Measurements from ENCODE around the gene AGO4. TPM values are rescaled to one million over a fixed set of nuclear protein-coding genes. Genes with fewer than 3 reads are reported as not detected.

Gene AGO4
- total and polyA plus RNA-seq, 2 of the 4 experiments (the other 2 are of a cell fraction), result 8.2 to 9.2 TPM

DNA sequence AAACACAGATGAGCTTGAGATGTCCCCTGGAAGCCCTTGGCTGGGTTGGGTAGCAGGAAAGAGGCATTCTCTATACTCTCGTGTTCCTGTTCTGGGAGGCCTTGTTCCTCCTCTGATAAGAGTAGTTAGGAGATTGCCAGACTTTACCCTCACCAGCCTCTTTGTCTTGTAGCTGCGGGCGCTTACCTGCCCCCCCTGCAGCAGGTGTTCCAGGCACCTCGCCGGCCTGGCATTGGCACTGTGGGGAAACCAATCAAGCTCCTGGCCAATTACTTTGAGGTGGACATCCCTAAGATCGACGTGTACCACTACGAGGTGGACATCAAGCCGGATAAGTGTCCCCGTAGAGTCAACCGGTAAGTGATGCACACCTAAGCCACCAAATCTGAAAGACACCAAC, 80.4 kb downstream of the AGO4 start:
- TF ChIP-seq MAZ (IDR thresholded peaks at IDR 0.05; ENCODE audit: borderline replicate concordance, low read depth, low read length), result no peak
- TF ChIP-seq MXI1 (IDR thresholded peaks at IDR 0.05; ENCODE audit: borderline replicate concordance, low read depth, low read length), result no peak
- no peak for TF ChIP-seq NFE2L2 (IDR thresholded peaks at IDR 0.05; ENCODE audit: low read depth, low read length)
- TF ChIP-seq FOS (IDR thresholded peaks at IDR 0.05; ENCODE audit: low read depth, low read length), result no peak
- no peak for TF ChIP-seq POLR2A (IDR thresholded peaks at IDR 0.05; ENCODE audit: low read depth, low read length)
- TF ChIP-seq, protein P1, sequence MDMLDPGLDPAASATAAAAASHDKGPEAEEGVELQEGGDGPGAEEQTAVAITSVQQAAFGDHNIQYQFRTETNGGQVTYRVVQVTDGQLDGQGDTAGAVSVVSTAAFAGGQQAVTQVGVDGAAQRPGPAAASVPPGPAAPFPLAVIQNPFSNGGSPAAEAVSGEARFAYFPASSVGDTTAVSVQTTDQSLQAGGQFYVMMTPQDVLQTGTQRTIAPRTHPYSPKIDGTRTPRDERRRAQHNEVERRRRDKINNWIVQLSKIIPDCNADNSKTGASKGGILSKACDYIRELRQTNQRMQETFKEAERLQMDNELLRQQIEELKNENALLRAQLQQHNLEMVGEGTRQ (IDR thresholded peaks at IDR 0.05; ENCODE audit: low read depth, low read length), result no peak
- TF ChIP-seq SMC3 (IDR thresholded peaks at IDR 0.05; ENCODE audit: low read depth, low read length), result no peak
- no peak for TF ChIP-seq MAFK (IDR thresholded peaks at IDR 0.05; ENCODE audit: low read depth, low read length)
- TF ChIP-seq BHLHE40 (IDR thresholded peaks at IDR 0.05; ENCODE audit: low read depth, low read length), result no peak
- TF ChIP-seq, protein P2, sequence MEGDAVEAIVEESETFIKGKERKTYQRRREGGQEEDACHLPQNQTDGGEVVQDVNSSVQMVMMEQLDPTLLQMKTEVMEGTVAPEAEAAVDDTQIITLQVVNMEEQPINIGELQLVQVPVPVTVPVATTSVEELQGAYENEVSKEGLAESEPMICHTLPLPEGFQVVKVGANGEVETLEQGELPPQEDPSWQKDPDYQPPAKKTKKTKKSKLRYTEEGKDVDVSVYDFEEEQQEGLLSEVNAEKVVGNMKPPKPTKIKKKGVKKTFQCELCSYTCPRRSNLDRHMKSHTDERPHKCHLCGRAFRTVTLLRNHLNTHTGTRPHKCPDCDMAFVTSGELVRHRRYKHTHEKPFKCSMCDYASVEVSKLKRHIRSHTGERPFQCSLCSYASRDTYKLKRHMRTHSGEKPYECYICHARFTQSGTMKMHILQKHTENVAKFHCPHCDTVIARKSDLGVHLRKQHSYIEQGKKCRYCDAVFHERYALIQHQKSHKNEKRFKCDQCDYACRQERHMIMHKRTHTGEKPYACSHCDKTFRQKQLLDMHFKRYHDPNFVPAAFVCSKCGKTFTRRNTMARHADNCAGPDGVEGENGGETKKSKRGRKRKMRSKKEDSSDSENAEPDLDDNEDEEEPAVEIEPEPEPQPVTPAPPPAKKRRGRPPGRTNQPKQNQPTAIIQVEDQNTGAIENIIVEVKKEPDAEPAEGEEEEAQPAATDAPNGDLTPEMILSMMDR (conservative IDR thresholded peaks at IDR 0.05; ENCODE audit: low read depth, low read length), result no peak
- no peak for TF ChIP-seq CEBPB (IDR thresholded peaks at IDR 0.05; ENCODE audit: low read depth, low read length)
- peaks cover 17 to 47% of the 10 kb centered on the region in 2 experiments for H3K79me1 ChIP-seq (ENCODE audit: low read depth in 1 of 2, low read length in 2 of 2)
- peaks cover 15% of the 10 kb centered on the region for H3K9me1 ChIP-seq (ENCODE audit: insufficient read depth, low read length)
- no peak overlapping the region for H3K27ac ChIP-seq (ENCODE audit: insufficient read depth, low read length)
- 90% methylated on average over 2 of the region's 11 CpGs; no CpG with 5 or more reads in 1 of the 2 experiments for WGBS, 2 experiments (ENCODE audit: extremely low coverage in 2 of 2, insufficient read length in 1 of 2)
- H4K5ac ChIP-seq (ENCODE audit: low read depth, low read length), result no peak overlapping the region
- no peak overlapping the region for H2AK9ac ChIP-seq (replicated peaks; ENCODE audit: low read depth, low read length, poor library complexity)
- no peak overlapping the region for H3K14ac ChIP-seq (replicated peaks; ENCODE audit: low read depth, low read length)
- dilution Hi-C loops (cut with HindIII; ENCODE audit: low sequenced_read_pairs, unreplicated experiment) (no loop called here), in situ Hi-C loops (cut with MboI; ENCODE audit: low sequenced_read_pairs) (no loop called here), intact Hi-C loops (cut with micrococcal nuclease) (no loop called here)
- H3K23ac ChIP-seq (ENCODE audit: low read depth, low read length), result no peak overlapping the region
- H3K4me3 ChIP-seq (ENCODE audit: insufficient read depth, low read depth, low read length), result no peak overlapping the region
- no peak overlapping the region for H4K8ac ChIP-seq (ENCODE audit: low read depth in 2 of 2, low read length in 2 of 2)
- H2BK5ac ChIP-seq (ENCODE audit: low read depth, low read length, poor library complexity, severe bottlenecking), result no peak overlapping the region
- POLR2A ChIA-PET (ENCODE audit: unreplicated experiment), result no interaction called here
- H3K4me1 ChIP-seq (ENCODE audit: control insufficient read depth, insufficient read depth, low read length), result peaks cover 11% of the 10 kb centered on the region
- H3K18ac ChIP-seq (ENCODE audit: low read depth, low read length), result no peak overlapping the region
- H4K91ac ChIP-seq (ENCODE audit: insufficient read depth, low read depth, low read length), result no peak overlapping the region
- H3K36me3 ChIP-seq (ENCODE audit: control insufficient read depth, insufficient read depth, low read length), result peaks cover 13% of the 10 kb centered on the region
- CTCF ChIA-PET, result no interaction called here
- H3K27me3 ChIP-seq (ENCODE audit: control insufficient read depth, insufficient read depth, low read length), result no peaks in the 10 kb centered on the region
- H2AFZ ChIP-seq (replicated peaks; ENCODE audit: low read length, poor library complexity), result no peak overlapping the region
- no peak overlapping the region for H2BK120ac ChIP-seq (ENCODE audit: low read depth, low read length)
- H3K56ac ChIP-seq (ENCODE audit: extremely low read depth, insufficient read depth, low read length), result no peak overlapping the region
- ATAC-seq (ENCODE audit: low read depth) (no peak), DNase-seq (no peak)
- BruUV-seq (replicated peaks), result no TSS peak
- H3K4me2 ChIP-seq (ENCODE audit: low read depth, low read length), result no peak overlapping the region
- no peak overlapping the region for H2AK5ac ChIP-seq (ENCODE audit: low read depth, low read length)
- H2BK20ac ChIP-seq (ENCODE audit: low read depth, low read length), result no peak overlapping the region
- H3K9me3 ChIP-seq (ENCODE audit: control insufficient read depth, insufficient read depth, low read length), result no peaks in the 10 kb centered on the region
- H3K4ac ChIP-seq (ENCODE audit: low read depth, low read length), result no peak overlapping the region
- H4K20me1 ChIP-seq (ENCODE audit: insufficient read depth, low read length), result peaks cover 31% of the 10 kb centered on the region
- no peak overlapping the region for H3K9ac ChIP-seq (ENCODE audit: low read depth, low read length)
- no peak overlapping the region for H2BK15ac ChIP-seq (ENCODE audit: low read depth, low read length)

Data from IMR-90 (cell line).